ENCODE results near the gene CMBL.
"Not testable (repeated sequence)": the region's sequence is repeated elsewhere in the genome, so short reads cannot be mapped to it uniquely, and the experiment has no call there.

CMBL gene

DNA sequence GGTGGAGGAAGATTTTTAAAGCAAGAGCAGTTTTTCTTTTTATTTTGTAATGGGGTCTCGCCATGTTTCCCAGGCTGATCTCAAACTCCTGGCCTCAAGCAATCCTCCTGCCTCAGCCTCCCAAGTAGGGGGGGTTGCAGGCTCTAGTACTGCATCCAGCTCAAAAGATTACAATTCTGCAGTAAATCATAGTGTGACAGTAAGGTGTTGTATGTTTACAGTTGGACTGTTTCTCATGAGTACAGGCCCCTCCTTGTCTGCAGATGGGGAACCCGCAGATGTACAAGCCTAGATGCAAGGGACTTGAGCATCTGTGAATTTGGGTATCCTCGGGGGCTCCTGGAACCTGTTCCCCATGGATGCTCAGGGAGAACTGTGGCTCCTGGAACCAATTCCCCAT lies 54.3 kb downstream of the CMBL start:
- DNase-seq = no peak

DNA sequence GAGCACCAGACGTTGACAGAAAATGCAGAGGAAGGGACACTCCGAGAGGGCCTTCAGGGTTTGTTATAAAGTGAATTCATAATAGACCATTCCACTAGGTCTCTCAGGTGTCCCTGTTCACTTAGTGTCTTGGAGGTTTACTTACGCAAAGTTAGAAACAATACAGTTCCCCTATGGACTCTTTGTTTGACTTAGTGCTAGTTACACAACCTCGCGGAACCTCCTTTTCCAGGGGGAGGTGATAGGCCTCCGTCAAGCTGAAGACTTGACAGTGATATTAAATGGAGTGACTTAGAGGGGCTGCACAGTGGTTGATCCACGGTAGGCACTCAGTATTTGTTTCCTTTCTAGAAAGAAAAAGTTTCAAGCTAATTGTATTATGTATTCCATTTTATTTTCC lies 56.3 kb downstream of the CMBL start:
- DNase-seq = no peak

DNA sequence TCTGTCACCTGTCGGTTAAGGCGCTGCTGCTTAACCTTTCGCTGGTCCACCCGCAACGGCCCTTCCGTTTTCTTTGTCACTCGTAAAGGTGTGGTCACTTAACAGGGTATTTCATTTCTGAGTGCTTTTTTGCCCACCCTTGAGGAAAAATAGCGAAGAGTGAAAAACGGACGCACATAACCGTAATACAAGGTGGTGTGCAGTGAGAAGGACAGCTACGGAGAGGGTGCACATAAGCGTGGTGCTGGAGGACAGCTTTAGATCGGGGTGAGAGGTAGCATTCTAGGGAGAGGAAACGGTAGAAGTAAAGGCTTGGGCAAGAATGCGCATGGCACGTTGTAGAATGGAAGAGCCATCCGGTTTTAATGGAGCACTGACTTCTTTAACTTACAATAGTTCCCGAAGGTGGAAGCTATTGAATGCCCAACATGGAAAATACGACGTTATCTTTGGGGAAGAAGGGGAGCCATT lies 56.9 kb downstream of the CMBL start:
- no peak for DNase-seq

DNA sequence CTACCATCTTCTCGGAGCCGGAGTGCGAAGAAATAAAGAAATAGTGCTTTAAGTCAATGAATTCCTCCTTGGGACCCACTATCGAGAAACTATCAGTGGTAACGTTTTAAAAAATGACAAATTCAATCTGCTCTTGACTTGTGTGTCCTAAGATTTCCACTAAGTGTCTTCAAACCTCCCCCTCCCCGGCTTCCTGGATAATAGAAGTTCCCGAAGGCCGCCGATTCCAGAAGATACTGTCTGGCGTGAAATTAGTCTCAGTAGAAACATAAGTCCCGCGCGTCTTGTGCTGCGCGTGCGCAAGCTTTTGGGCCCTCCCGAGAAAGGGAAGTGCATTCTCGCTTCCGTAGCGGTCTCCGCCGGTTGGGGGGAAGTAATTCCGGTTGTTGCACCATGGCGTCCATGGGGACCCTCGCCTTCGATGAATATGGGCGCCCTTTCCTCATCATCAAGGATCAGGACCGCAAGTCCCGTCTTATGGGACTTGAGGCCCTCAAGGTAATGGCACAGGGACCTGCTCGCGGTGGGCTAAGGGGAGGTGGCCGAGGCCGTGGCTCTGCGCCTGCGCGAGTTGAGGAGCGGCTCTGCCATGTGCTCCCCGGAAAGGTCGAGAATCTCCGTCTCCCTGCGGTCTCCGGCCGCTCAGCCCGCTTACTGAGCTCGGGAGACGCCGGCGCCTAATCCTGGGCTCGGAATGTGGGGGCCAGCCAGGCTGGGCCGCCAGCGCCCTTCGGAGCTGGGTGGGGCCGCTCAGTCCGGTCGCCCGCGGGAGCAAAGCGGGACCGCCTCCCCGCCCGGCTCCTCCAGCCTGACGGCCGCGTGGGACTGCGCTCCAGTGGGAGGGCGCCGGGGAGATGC lies 57.5 kb downstream of the CMBL start, which contains the start of gene CCT5:
CCT5 (plus strand) TSS at position 333 of the 858 bp plus-strand sequence; CDS start at position 394, 61 bp downstream.
- peak; percentile 92 for DNase-seq

DNA sequence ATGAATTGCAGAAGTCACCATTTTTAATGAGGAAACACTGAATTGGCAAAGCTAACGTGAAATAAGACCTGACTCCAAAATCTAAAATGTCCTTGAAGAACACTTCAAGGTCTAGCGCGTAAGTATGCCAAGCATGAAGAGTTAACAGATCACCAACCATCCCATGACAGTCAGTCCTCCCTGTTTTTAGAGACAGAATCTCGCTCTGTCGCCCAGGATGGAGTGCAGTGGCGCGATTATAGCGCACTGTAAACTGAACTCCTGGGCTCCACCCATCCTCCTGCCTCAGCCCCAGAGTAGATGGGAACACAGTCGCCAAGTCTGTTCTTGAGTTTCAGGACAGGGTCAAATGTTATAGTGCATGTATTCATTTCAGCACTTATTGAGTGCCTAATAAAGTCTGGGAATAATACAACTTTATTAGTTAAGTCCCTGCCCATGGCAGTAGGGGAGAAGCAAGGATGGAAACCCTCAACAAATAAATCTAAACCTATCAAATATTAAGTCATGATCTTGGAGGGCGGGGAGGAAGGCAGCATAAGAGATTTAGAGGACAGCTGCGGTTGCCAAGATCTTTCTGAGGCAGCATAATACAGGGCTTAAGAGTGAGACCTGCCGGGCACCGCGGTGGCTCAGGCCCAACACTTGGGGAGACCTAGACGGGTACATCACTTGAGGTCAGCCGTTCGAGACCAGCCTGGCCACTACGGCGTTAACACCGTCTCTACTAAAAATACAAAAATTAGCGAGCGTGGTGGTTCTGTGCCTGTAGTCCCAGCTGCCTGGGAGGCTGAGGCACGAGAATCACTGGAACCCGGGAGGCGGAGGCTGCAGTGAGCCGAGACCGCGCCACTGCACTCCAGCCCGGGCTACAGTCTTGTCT lies 59.1 kb downstream of the CMBL start:
- DNase-seq = peak; percentile 25

DNA sequence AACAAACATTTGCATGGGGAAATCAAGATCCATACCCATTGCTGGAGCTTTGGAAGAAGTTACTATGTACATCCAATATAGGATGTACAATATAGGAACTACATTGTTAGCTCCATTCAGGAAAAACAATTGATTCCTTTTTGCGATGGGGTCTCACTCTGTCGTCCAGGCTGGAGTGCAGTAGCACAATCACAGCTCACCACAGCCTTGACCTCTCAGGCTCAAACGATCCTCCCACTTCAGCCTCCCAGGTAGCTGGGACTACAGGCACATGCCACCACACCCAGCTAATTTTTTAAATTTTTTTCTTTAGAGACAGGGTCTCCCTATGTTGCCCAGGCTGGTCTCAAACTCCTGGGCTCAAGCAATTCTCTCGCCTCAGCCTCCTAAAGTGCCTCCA lies 60.5 kb downstream of the CMBL start:
- not testable (repeated sequence) for DNase-seq

DNA sequence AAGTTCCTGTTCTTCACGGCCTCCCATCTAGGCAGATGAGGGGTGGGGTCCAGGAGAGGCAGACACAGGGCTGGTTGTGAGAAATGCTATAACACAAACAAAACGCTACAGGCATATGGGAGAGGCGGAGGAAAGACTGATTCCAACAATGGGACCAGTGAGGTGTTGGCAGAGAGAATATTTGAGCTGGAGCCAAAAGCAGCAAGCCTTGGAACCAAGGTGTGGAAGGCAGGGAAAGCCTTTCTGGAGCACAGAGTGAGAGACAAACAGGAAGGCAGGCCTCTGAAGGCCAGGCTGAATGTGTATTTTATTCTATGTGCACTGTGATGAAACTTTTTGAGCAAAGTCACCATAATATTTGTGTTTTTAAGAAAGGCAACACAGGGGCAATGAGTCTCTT lies 60.9 kb downstream of the CMBL start:
- DNase-seq = no peak

DNA sequence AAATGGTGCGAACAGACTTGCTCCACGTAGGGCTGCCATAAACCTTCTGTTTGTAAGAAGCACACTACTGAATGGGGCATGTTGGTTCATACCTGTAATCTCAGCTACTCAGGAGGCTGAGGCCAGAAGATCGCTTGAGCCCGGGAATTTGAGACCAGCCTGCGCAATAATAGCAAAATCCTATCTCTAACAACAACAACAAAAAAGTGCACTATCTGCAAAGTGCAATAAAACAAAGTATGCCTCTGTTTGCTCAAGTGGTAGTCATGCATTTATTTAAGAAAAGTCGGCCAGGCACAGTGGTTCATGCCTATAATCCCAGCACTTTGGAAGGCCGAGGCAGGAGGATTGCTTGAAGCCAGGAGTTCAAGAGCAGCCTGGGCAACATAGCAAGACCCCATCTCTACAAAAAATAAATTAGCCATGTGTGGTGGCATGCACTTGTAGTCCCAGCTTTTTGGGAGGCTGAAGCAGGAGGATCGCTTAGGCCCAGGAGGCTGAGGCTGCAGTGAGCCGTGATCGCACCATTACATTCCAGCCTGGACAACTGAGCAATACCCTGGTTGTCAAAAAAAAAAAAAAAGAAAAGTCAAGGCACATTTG lies 63.3 kb downstream of the CMBL start:
- no peak for DNase-seq

DNA sequence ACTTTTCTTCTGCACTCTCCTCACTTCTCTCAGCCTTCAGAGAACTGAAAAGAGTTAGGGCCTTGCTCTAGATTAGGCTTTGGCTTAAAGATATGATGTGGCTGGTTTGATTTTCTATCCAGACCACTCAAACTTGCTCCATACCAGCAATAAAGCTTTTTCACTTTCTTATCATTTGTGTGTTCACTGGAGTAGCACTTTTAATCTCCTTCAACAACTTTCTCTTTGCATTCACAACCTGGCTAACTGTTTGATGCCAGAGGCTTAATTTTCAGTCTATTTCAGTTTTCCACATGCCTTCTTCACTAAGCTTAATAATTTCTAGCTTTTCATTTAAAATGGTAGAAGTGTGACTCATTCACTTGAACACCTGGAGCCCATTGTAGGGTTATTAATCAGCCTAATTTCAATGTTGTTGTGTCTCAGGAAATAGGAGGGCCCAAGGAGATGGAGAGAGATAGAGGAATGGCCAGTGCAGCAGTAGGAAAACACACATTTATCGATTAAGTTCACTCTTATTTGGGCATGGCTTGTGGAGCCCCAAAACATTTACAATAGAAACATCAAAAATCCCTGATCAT lies 64.0 kb downstream of the CMBL start:
- DNase-seq = no peak

DNA sequence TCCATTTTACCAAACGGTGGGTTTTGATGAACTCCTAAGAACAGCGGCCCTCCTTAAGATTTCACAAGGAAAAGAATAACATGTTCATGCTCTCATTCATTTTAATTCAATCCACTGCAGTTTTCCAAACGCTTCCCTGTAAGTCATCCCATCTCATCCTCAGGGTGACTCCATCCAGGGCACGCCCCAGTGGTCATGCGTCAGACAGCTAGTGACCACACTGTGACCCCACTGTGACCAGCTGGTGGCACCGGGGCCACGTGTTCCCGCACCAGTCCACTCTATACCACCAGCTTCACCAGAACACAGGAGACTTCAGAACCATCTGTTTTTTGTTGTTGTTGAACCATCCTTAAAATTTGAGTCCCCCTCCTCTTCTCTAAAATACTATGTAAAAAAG lies 72.4 kb downstream of the CMBL start:
- DNase-seq = no peak

DNA sequence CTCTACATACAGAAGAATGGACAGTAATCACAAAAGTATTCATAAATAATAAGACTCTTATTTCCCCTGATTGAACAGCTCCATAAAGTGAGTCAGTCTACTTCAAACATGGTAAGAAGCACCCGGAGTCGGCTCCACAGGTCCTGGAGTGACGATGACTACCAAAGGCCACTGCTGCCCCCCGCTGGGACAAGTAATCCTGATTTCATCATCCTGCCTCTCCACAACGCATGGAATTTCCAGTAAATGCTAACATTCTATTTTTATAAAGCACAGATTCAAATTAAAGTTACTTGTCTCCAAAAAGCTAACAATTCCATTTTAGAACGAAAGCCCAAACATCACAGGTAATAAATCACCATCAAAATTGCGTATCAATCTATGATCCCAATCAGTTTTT lies 74.2 kb downstream of the CMBL start:
- no peak for DNase-seq

DNA sequence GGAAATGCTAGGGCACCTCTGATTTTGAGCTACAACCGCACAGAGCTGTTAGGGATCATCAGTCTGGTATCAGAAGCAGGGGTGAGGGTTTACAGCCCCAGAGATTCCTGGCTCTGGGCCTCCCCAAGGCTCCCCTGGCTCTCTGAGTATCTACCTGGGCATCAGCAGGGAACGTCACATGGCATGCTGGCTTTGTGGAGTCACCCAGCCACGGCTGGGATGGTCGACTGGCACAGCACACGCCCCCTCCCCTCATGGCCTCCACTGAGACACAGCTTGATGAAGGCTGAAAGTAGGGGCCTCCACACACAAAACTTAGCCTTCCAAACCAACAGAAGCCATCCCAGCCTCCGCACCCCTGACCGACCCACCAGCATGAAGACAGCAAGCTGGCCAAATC lies 74.7 kb downstream of the CMBL start:
- DNase-seq = no peak

DNA sequence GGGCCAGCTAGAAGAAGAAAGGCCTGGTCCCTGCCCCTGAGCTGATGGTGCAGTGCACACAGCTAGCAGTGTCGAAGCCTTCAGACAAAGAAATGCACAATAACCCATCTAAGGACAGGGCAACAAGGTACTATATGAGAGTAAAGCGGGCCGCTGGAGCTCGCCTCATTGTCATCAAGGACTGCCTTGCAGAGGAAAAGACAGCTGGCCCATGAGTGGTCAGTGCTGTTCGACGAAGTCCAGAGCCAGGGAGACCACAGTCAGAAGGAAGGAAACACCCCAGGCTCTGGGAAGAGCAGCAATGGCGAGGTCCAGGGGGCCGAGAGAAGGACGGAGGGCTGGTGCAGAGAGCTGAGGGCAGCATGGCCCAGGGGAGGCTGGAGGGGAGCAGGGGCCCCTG lies 75.3 kb downstream of the CMBL start:
- no peak for DNase-seq

DNA sequence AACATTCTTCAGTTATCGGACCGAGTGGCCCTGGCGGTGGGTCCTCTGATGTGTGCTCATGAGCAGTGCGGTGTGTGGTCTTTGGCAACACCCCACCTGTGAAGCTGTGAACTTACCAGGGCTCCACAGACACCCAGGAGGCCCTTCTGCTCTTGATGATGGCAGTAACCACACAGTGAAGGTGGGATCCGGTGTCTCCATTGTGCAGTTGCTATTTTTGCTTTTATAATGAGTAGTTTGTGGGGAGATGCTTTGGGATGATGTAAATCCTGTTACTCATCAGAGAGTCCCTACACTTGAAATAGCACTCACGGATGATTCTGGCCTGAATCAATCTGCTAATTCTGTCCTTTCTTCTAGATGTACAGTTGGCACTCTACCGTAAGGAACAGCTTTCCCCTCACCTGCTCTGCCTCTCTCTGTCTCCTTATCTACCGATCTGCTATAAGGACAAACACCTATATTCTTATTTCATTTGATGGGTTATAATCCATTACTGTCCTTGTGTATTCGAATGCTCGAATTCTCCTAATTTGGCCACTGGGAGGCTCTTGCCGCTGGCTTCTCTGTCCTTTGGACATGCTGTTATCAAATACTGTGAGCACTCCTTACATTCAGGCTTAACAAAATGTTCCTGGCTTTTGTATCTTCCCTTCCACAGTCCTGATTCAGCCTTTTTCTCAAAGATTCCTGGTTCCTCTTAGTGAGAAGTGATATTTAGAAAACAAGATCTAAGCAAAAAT lies 78.2 kb downstream of the CMBL start:
- DNase-seq = no peak

DNA sequence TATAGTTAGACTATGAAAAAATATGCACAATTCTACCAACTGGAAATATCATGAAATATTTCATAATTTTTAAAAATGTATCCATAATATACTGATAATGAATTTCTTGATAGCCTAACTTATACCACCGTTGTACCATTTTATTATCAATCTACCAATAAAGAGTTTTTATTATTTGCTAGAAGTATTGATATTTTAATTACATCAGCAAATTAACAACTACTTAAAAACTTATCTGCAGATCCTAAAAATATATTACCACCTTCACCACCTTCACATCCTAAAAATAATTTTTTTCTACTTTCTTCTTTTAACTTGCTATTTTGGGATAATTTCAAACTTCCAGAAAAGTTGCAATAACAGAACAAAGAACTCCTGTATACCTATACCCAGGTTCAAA lies 79.4 kb downstream of the CMBL start:
- no peak for DNase-seq
